NCI-H82 (cell line): ENCODE measurements around the gene STK25.

ENCODE experiments used
- DNase-seq: peaks from one replicate; lab custom pipeline; 2025; lab: John Stamatoyannopoulos, UW

STK25 gene

DNA sequence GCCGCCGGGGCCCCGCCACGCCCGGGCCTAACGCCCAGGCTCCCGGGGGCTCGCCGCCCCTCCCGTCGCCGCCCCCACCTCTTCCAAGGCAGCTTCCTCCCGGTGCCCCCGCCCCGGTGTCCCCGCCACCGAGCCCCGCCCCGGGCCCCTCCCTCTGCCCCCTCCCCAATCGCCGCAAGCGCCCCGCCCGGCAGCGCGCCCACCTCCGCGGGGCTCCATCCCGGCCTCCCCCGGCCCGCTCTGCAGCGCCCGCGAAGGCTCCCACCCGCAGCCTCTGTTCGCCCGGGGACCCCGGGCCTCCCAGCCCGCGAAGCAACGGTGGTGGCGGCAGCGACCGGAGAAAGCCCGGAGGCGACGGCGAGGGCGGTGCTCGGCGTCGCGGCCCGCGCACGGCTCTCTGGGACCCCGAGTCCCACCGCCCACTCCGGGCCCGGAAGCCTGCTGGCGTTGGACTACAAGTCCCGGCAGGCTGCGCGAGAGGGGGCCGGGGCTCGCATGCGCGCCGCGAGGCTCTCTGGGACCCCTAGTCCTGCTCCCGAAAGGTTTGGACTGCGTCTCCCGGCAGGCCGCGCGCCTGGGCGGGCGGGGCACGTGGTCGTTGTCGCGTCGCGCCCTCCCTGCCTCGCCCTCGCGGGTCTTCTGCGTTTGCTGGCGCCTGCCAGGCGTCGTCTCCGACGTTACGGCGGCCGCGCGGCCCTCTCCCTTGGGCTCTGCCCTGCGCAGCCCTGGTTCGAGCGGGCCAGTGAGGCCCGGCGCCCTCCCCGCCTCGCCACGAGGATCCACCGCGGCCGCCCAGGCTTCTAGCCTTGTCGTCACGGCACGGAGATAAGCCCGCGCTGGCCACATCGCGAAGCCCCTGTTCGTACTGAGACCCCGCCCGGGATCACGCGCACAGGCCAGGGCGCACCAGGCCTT, at the start of gene STK25:
TSS of gene STK25 (minus strand) at position 345 of the 915 bp plus-strand sequence. CDS start 549 bp downstream, outside the sequence.
- peak; percentile 99 for DNase-seq

DNA sequence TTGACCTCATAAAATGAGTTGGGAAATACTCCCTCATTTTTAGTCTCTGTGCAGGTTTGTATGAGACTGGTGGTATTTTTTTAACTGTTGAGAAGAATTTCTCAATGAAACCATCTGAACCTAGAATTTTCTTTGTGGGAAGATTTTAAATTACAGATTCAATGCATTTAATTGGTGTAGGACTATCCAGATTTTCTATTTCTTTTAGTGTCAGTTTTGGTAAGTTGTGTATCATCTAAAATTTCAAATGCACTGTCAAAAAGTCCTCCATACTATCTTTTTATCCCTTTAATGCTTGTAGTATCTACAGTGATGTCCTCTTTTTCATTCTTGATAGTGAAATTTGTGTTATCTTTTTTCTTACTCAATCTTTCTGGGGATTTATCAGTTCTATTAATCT, 48.4 kb upstream of the STK25 start:
- DNase-seq = no peak

DNA sequence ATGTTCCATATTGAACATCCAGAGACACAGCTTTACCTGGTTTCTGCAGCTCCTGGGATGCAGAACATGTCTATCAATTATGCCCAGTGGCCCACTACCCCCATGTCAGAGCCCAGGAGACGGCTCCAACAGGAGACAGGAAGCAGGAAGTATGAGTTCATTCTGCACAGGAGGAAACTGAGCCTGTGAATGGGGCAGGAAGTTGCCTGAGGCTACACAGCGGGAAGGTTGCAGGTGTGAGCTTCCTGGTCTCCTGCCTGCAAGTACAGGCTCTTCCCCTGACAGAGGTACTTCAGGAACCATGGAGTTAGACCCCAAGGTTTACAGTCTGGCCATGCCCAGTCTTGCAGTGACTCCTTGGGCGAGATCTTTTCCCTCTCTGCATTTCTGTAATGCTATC, 47.3 kb upstream of the STK25 start:
- DNase-seq = no peak

DNA sequence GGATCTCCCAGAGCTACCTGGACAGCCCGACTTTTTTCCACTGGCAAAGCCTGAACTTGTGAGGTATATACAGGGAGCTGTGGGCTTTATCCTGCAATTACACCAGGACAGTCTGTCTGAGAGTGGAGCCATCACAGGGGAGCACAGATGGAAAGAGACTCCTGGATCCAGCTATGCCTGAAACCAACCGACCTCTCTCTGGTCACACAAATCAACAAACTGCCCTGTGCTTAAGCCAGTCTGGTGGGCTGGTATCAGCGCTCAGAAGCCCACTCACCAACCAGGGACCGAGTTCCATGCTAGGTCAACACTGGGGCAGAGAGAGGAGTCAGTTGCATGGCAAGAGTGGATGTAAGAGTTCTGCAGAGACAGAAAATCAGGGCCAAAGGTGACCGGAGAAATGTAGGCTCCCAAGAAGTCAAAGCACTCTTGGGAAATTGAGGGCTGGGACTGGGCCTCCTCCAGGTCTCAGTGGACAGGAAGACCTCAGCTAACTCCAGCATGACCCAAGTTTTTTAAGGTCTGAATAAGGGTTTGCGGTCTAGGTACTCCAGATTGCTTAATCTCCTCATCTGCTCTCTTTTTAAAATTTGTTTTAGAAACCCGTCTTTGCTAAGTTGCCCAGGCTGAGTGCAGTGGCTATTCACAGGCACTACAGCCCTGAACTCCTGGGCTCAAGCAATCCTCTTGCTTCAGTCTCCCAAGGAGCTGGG, 46.4 kb upstream of the STK25 start:
- DNase-seq = no peak

DNA sequence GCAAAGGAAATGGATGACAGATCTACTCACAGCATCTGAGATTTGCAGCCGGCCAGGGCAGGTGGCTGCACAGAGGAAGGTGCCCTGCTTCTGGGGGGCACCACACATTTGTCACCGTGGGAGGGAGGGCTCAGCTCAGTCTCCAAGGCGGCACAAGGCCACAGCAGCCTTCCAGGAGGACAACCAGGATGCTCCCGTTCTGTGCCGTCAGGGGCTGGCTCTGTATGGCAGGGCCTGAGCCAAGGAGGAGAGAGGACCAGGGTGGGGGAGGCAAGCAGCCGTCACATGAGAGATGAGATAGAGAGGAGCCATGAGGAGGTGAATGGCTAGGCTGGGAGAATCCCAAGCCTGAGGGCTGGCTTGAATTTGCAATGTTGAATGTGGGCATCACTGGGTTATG, 45.6 kb upstream of the STK25 start:
- no peak for DNase-seq

DNA sequence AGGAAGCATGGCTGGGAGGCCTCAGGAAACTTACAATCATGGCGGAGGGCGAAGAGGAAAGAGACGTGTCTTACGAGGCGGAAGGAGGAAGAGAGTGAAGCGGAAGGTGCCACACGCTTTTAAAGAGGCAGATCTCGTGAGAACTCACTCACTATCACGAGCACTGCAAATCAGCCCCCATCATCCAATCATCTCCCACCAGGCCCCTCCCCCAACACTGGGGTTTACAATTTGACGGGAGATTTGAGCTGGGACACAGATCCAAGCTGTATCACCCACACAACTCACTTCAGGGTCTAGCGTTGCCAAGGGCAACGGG, 45.1 kb upstream of the STK25 start:
- no peak for DNase-seq

DNA sequence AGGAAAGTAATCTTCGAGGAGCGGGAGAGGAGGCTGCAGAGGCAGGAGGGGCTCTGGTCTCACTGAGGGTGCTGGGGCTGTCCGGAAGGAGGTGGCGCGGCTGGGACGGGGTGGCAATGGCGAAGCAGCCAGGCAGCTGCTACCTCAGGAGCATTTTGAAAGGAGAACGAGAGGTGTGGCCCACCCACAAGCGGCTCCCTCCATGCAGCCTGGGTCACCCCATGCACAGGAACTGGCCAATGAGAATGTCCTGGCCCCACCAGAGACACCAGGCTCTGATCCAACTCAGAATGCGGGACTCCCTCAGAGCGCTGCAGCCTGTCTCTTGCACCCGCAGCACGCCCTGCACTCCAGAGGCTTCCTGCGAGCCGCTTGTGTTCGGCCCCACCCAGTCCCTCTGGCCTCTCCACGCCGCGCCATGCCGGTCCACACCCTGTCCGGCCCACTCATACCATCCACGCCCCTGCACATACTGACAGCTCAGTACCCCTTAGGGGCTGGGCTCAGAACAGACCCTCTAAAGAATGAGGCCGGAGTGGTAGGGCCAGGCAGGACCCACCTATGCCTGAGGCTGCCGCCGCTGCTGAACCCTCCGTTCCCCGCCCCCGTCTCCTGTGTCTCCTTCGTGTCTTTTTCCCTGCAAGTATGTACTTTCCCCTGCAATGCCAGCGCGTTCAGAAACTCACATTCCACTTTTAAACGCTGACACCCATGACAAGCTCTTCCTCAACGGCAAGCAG, 43.8 kb upstream of the STK25 start:
- no peak for DNase-seq

DNA sequence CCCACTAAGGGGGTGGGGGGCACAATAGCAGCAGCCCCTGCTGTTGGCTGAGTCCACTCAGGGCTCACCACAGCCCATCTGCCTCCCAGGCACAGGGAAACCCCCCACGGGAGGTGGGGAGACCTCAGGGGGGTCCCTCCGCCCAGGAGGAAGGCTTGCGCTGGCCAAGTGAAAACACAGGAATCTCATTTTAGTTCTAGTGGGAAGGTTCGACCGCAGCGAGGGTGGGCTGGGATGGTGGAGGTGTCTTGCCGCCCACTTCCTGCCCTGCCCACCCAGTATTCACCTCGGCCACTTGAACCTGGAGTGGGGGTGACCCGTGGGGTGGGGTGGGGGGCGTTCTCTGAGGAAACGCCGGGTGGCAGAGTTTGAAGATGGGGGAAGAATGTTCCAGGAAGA, 43.2 kb upstream of the STK25 start:
- DNase-seq = no peak

DNA sequence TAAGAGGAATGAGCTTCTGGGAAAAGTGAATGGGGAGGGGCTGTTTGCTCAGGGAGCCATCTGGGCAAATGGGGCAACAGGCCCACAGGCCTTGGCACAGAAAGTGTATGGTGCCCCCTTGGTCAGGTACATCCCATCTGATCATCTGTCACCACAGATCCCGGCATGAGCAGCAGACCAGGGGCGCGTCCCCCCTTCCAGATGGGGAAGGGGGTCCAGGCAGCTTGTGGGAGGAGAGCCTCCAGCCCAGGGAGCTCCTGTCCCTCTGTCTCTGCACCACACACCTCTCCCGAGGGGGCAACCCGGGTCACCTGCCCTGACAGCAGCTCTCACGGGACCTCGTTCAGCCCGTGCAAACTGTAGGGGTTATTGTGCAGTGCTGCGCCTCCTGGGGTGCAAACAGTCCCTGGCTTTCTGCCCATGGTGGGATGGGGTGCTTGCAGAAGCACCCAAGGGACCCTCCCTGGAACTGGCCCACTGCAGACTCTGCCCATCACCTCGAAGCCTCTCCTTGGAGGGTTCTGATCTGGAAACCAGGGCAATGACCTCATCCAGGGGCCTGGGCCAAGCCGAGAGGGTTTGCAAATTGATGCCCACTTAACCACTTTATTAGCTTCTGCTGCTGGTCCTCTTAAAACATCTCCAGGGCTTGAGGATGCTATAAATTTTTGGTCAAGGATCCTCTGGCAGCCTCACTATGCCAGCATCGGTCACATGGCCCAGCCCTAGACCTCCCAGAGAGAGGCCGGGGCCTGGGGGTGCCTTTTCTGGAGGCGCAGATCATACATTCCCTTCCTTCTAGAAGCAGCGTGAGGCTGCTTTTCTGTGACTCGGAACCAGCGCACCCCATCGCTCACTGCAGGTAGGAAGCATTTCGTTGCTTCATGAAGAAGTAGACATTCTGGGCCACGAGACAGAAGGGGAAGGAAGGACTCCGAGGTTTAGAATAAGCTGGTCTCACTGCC, 42.5 kb upstream of the STK25 start:
- DNase-seq = no peak

DNA sequence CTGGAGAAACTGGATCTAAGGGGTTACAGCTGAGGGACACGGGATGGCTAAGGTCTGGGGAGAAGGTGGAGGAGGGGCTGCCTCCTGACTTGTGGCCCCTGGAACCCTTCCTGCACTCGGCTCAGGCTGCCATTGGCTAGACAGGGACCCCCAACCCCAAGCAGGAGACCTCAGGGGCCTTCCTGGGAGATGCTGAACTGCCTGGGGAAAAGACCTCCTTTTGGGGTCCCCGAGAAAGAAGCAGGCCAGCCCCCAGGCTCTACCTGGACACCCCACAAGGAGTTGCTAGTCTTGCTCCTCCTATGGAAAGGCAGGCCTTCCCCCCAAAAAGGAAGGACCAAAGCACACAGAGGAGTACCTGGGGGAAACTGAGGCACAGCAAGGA, 40.1 kb upstream of the STK25 start:
- DNase-seq = no peak

DNA sequence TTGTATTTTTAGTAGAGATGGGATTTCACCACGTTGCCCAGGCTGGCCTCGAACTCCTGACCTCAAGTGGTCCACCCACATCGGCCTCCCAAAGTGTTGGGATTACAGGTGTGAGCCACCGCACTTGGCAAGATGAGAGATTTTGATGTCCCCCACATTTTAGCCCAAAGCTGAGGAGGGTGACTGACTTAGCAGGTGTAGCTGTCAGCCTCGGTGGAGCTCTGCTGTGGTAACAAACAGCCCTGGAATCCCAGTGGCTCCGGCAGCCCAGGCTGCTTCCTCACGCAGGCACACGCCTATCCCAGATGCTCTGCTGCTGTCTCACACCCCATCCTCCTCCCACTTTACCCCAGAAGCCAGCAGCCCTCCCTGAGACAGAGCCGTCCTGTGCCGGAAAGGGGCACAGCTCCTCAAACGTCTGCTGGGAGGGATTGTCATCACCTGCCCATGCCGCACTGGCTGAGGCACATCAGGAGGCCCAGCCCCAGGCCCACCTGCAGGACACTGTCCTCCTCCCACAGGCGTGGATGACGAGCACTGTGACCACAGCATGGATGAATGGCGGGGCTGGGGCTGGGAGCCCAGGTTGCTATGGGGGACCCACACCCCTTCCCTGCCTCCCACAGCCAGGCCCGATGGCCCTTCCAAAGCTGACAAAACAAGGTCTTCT, 39.5 kb upstream of the STK25 start:
- DNase-seq = no peak

DNA sequence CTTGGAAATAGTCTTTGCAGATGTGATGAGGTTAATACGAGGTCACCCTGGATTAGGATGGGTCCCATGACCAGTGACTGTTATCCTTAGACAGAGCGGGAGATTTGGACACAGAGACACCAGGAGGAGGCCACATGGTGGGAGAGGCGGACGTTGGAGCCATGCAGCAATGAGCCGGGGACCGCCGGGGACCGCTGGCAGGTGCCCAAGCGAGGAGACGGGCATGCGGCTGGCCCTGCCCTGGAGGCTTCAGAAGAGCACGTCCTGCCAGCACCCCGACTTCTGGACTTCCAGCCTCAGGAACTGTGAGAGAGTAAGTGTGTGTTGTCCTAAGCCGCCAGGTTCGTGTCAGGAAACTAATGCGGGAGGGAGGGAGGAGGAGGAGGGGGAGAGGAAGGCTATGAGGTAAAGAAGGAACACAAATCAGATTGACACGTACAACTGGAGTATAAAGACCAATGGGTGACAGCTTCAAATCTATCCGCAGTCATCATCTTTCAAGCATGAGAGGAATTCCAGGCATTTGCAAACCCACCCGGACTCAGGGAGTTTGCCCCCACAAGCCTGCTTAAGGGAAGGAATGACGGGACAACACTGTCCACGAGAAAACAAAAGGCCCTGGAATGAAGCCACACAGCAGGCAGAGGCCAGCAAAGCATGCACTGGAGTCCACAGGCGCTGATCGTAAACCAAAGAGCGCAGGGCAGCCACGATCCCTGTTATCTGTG, 38.6 kb upstream of the STK25 start:
- DNase-seq = peak; percentile 55

DNA sequence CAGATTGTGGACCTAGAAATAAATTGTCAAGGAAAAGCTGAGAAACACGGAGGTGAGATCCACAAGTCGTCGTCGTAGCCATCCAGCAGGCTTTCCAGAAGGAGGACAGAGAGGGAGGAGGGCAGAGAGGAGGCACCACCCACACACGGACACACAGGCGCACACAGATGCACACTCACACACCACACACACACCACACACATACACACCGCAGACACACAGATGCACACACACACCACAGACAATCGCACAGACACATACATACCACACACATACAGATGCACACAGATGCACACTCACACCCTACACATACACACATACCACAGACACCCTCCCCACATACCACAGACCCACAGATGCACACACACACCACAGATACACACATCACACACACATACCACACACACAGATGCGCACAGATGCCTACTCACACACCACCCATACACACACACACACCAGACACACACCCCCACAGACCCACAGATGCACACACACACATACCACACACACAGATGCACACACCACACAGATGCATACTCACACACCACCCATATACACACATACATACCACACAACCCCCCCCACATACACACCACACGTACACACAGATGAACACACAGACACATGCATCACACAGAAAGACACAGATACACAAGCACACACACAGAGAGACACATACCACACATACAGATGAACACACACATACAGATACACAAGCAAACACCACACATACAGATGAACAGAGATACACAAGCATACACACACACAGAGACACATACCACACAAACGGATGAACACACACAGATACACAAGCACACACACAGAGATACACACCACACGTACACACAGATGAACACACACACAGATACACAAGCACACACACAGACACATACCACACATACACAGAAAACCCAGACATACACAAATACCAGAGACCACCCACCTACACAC, 37.4 kb upstream of the STK25 start:
- no peak for DNase-seq

DNA sequence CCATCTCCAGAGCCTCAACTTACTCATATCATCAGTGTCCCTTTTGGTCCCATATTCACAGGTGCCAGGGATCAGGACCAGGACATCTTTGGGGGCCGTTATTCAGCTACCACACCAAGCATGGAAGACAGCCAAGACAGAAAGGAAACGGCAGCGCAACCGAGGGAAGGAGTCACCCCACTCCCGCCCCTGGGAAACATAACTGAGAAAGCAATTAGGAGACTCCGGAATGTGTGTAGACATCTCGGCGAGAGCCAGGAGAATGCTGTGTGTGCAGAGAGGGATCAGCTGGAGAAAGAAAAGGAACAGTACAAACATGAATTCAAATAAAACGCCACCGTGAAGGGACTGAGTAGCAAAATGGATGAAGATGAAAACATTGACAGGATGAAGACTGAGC, 36.7 kb upstream of the STK25 start:
- no peak for DNase-seq

DNA sequence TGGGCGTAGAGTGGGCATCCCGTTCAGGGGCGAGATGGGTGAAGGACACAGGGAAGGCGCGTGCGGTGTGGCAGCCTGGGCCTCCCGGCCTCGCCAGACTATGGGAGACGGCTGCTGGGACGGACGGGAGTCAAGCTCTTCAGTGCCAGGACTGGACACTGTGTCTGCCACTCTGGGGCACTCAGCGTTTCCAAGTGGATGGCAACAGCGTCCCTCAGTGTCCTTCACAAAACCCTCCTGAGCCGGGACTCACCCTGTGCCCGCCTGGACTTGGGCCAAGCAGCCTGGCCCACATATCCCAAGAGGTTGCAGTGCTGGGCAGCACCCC, 33.9 kb upstream of the STK25 start:
- DNase-seq = no peak

DNA sequence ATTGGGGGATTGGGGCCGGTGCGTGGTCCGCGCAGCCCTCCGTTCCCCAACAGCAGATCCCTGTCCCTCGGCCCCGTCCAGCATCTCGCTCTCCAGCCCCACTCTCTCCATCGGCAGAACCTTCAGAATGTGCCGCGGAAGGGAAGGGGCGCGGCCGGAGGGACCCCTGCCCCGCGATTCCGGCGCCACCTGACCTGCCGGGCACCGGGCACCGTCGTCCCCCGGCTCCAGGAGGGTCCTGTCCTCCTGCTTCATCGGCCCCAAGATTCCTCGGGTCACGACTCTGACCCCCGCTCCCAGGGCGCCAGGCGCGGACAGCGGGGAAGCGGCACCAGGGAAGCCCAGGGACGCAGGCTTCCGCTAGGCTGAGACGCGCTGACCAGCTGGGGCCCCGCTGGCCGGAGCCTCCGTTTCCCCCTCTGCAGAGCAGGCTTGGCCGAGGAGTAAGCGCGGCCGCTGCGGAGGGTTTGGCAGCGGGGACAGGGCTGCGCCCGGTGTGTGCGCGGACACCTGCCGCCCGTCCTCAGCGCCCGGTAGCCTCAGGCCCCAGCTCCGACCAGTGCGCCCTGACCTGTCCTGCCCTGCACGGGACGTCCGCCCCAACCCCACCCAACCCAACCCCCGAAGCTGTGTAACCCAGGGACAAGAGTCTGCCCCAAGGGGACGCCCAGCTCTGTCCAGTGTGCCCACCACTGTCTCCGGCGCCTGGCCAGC, 33.3 kb upstream of the STK25 start:
- no peak for DNase-seq

DNA sequence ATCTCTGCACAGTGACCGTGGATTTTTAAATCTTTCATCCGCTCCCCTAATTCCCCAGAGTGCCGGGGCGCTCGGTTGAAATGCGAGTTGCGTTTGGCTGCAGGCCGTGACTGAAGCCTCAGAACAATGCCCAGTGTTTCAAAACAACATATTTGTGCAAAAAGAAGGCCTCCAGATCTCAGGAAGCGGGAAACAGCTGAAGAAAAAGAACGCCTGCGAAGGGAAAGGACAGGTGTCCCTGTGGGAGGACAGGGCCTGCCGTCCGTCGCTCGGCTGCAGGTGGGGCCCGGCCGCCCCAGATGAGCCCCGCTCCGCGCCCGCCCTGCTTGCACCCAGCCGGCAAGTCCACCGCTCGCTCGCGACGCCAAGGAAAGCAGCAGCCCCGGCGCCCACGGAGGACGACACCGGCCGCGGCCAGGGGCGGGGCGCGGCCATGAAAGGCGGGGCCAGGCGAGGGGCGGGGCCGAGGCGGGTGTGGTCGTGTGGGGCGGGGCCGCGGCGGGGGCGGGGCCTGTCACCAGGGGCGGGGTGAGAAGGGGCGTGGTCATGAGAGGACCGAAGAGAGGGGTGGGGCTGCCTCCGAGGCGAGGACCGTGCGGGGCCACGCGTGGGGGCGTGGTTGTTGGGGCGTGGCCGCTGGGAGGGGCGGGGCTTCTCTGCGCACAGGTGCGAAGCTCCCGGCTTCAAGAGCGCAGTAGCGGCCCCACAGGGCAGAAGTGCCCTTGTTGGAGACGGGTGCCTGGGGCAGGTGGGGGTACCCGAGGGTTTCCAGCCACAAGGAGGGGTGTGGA, 32.6 kb upstream of the STK25 start:
- DNase-seq = peak; percentile 83

DNA sequence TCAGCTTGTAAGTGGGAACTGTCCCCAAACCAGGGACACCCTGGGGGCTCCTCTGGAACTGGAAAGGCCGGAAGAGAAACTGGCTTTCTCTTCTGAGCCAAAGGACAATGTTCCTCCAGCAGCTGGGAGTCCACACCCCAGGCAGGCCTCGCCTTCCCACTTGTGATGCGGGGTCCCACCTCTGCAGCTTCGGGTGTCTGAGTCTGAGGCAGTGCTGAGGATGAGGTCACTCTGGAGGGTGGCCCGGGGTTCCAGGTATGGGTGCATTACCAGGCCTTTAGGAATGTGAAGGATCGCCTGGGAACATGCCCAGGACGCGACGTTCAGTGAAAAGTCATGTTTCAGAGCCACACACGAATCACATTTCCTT, 32.0 kb upstream of the STK25 start:
- no peak for DNase-seq
